K562 (cell line): ENCODE data around the gene RTBDN. TPM values are rescaled to one million over a fixed set of nuclear protein-coding genes. Genes with fewer than 3 reads are reported as not detected.

Source experiments
- ARHGAP35 ChIP-seq: fragments of 450-650 bp; IDR thresholded peaks from 2 replicates; pipeline ENCODE4 v1.6.1; 2018; ENCODE audit not compliant: partially characterized antibody
- BCLAF1 ChIP-seq, 2 experiments: fragments of 450-650 bp in 1 of 2; IDR thresholded peaks; 2 replicates each; pipeline ENCODE4 v1.6.1; 2011 to 2017; ENCODE audit warnings: low read depth in 2 of 2, antibody characterized with exemption in 1 of 2, borderline replicate concordance in 1 of 2, low read length in 1 of 2, mild to moderate bottlenecking in 1 of 2, mixed read lengths in 1 of 2; ENCODE audit not compliant: control insufficient read depth in 1 of 2
- CBX5 ChIP-seq: IDR thresholded peaks from 2 replicates; pipeline ENCODE4 v1.6.1; 2014; ENCODE audit warnings: low read depth, borderline replicate concordance
- CHCHD3 ChIP-seq: fragments of 250-450 bp; sonication (Bioruptor Pico); IDR thresholded peaks from 2 replicates; pipeline ENCODE4 v2.1.2; 2022; ENCODE audit warnings: mild to moderate bottlenecking
- CREB1 ChIP-seq, 2 experiments: sonication (generic) in 1 of 2; formaldehyde crosslinking in 1 of 2; IDR thresholded peaks; 2 replicates each; pipeline versions ENCODE4 v1.6.1 to v1.8.0; 2012 to 2022; ENCODE audit warnings: inconsistent platforms in 1 of 2, mild to moderate bottlenecking in 1 of 2, missing genetic modification reagents in 1 of 2, moderate library complexity in 1 of 2
- ESRRB ChIP-seq: fragments of 250-450 bp; sonication (Bioruptor Pico); IDR thresholded peaks from 2 replicates; pipeline ENCODE4 v1.5.0; 2020; ENCODE audit warnings: mild to moderate bottlenecking, moderate library complexity, borderline replicate concordance
- ETV1 ChIP-seq: fragments of 450-650 bp; conservative IDR thresholded peaks from 2 replicates; pipeline ENCODE4 v1.6.1; 2016; ENCODE audit warnings: missing genetic modification characterization, control low read depth, low read depth, missing compliant biosample characterization
- GTF2B ChIP-seq: IDR thresholded peaks from 2 replicates; pipeline ENCODE4 v1.6.1; 2011; ENCODE audit not compliant: insufficient read length; ENCODE audit errors: extremely low read depth
- HNRNPLL ChIP-seq: fragments of 200-400 bp; formaldehyde crosslinking; IDR thresholded peaks from 2 replicates; pipeline ENCODE4 v1.6.1; 2017; ENCODE audit warnings: low read length, low read depth, mild to moderate bottlenecking; ENCODE audit not compliant: poor library complexity, severe bottlenecking
- KAT8 ChIP-seq: fragments of 450-650 bp; IDR thresholded peaks from 2 replicates; pipeline ENCODE4 v1.6.1; 2016; ENCODE audit warnings: low read depth, mild to moderate bottlenecking
- NONO ChIP-seq, 2 experiments: fragments of 200-400 bp in 1 of 2; fragments of 450-650 bp in 1 of 2; formaldehyde crosslinking in 1 of 2; IDR thresholded peaks; 2 replicates each; pipeline ENCODE4 v1.6.1; 2017; ENCODE audit warnings: low read depth in 2 of 2, mild to moderate bottlenecking in 2 of 2, moderate library complexity in 2 of 2, low read length in 1 of 2
- POLR2AphosphoS2 ChIP-seq: IDR thresholded peaks from 2 replicates; pipeline ENCODE4 v1.6.1; 2012; ENCODE audit warnings: low read length, improper control_type of control experiment
- PTTG1 ChIP-seq: fragments of 450-650 bp; IDR thresholded peaks from 2 replicates; pipeline ENCODE4 v1.6.1; 2016; ENCODE audit warnings: low read depth, mild to moderate bottlenecking, missing genetic modification characterization, missing compliant biosample characterization
- SMARCA5 ChIP-seq: fragments of 450-650 bp; IDR thresholded peaks from 2 replicates; pipeline ENCODE4 v1.6.1; 2016
- SRF ChIP-seq, 2 experiments: fragments of 250-450, 450-650 bp in 1 of 2; sonication (Bioruptor Pico) in 1 of 2; sonication (generic) in 1 of 2; formaldehyde crosslinking; IDR thresholded peaks; 2 replicates each; pipeline versions ENCODE4 v1.5.0 to v1.5.1; 2020 to 2022; ENCODE audit warnings: mild to moderate bottlenecking in 1 of 2, missing genetic modification reagents in 1 of 2
- STAG1 ChIP-seq: sonication (generic); formaldehyde crosslinking; IDR thresholded peaks from 2 replicates; pipeline ENCODE4 v1.5.0; 2020; ENCODE audit warnings: missing genetic modification reagents, borderline replicate concordance
- TEAD1 ChIP-seq, 2 experiments: fragments of 450-650 bp in 1 of 2; sonication (generic) in 1 of 2; formaldehyde crosslinking; IDR thresholded peaks; 2 replicates each; pipeline versions ENCODE4 v1.4.0 to v1.8.0; 2020 to 2022; ENCODE audit warnings: mild to moderate bottlenecking in 2 of 2, missing genetic modification reagents in 1 of 2
- VEZF1 ChIP-seq: fragments of 200-800 bp; sonication (Bioruptor generic); IDR thresholded peaks from 2 replicates; pipeline ENCODE4 v1.6.1; 2017; ENCODE audit warnings: missing genetic modification characterization, missing compliant biosample characterization
- ZEB2 ChIP-seq: fragments of 450-650 bp; IDR thresholded peaks from 2 replicates; pipeline ENCODE4 v1.6.1; 2016
- ZFPM2 ChIP-seq: fragments of 250-450 bp; sonication (Bioruptor Pico); IDR thresholded peaks from 2 replicates; pipeline ENCODE4 v1.5.1; 2022; ENCODE audit warnings: mild to moderate bottlenecking
- ZNF165 ChIP-seq: fragments of 250-450 bp; sonication (Bioruptor Pico); IDR thresholded peaks from 2 replicates; pipeline ENCODE4 v1.4.0; 2020; ENCODE audit warnings: borderline replicate concordance
- ZNF436 ChIP-seq: fragments of 250-450, 450-650 bp; sonication (Bioruptor Pico); formaldehyde crosslinking; IDR thresholded peaks from 2 replicates; pipeline ENCODE4 v1.7.0; 2020; ENCODE audit warnings: mild to moderate bottlenecking
- ZNF551 ChIP-seq: fragments of 250-450 bp; sonication (Bioruptor Pico); IDR thresholded peaks from 2 replicates; pipeline ENCODE4 v1.5.0; 2021; ENCODE audit warnings: mild to moderate bottlenecking, moderate library complexity
- polyA plus RNA-seq, 8 experiments: library from polyadenylated mRNA; depleted of rRNA in 4 of 8; stranded (reverse) in 5 of 8; unstranded in 3 of 8; fragments of >200 nt; fragmentation: Nextera tagmentation in 2 of 8; fragmentation: Illumina TruSeq in 1 of 8; extraction: Ambion mirVana in 2 of 8; extraction: Trizol in 1 of 8; gene quantifications; 2 replicates each; pipeline versions ENCODE4 v1.2.1 to v1.2.3, GENCODE V29; 2011 to 2014; ENCODE audit warnings: inconsistent platforms in 1 of 8, missing spikeins in 1 of 8
- total RNA-seq, 7 experiments: library from RNA; depleted of rRNA in 6 of 7; stranded (reverse); fragments of >200 nt in 6 of 7; fragmentation: Illumina TruSeq in 2 of 7; extraction: Trizol in 2 of 7; gene quantifications; 2 replicates each; pipeline versions ENCODE4 v1.2.1 to v1.2.3, GENCODE V29; 2011 to 2021; ENCODE audit warnings: low replicate concordance in 1 of 7

RTBDN gene
- total and polyA plus RNA-seq, 9 of the 15 experiments (the other 6 are each of a cell fraction or from before 2014, with no cell fraction given), result 0.20 to 2.3 (median 0.72) TPM; not detected in 1

- peak; percentile 6 to 31; a peak in 2 of 4 replicates for TF ChIP-seq TEAD1 (CRISPR knock-in tag; IDR thresholded peaks at IDR 0.05)
- no peak for TF ChIP-seq SMARCA5
- no peak for TF ChIP-seq STAG1 (CRISPR knock-in tag)
- TF ChIP-seq POLR2AphosphoS2, result peak; percentile 96; the same call in 1 of the 2 replicates
- TF ChIP-seq HNRNPLL, result peak; percentile 77
- peak; percentile 77 for TF ChIP-seq CREB1 (IDR thresholded peaks at IDR 0.05)
- TF ChIP-seq CREB1 (CRISPR knock-in tag; IDR thresholded peaks at IDR 0.05), result peak; percentile 88
- TF ChIP-seq ETV1, result peak; percentile 75
- TF ChIP-seq ESRRB (CRISPR knock-in tag), result no peak
- TF ChIP-seq PTTG1 (tag), result no peak
- TF ChIP-seq ZNF551 (CRISPR knock-in tag), result no peak
- 0 out of 2 replicates have a peak, but pooled peaks have one; percentile 22 for TF ChIP-seq CBX5
- TF ChIP-seq KAT8, result no peak
- TF ChIP-seq CHCHD3 (CRISPR knock-in tag), result peak; percentile 64; the same call in 1 of the 2 replicates
- TF ChIP-seq ARHGAP35, result no peak
- peak; percentile 75 to 84 for TF ChIP-seq SRF (CRISPR knock-in tag; IDR thresholded peaks at IDR 0.05)
- TF ChIP-seq ZFPM2 (CRISPR knock-in tag), result 0 out of 2 replicates have a peak, but pooled peaks have one; percentile 63
- peak; percentile 92 to 100 for TF ChIP-seq NONO (IDR thresholded peaks at IDR 0.05; ENCODE audit: low read depth in 2 of 2, low read length in 1 of 2)
- TF ChIP-seq ZNF436 (CRISPR knock-in tag), result peak; percentile 78; the same call in 1 of the 2 replicates
- TF ChIP-seq ZNF165 (CRISPR knock-in tag), result no peak
- 0 out of 2 replicates have a peak, but pooled peaks have one; percentile 26 for TF ChIP-seq ZEB2
- peak; percentile 100 for TF ChIP-seq VEZF1 (CRISPR knock-in tag)
- peak in 1 of 2 experiments; percentile 92; a peak in 2 of 4 replicates for TF ChIP-seq BCLAF1 (IDR thresholded peaks at IDR 0.05; ENCODE audit: borderline replicate concordance in 1 of 2, control insufficient read depth in 1 of 2, low read depth in 2 of 2, low read length in 1 of 2)
- peak; percentile 67 for TF ChIP-seq GTF2B
Observed at GRCh38 chr19:12791345-12792050, 42.9 kb downstream of the RTBDN start, which contains the start of gene JUNB (continued).
